Measurements from ENCODE around the gene RITA1. TPM values are rescaled to one million over a fixed set of nuclear protein-coding genes. Genes with fewer than 3 reads are reported as not detected.

Gene RITA1
- total and polyA plus RNA-seq, 2 of the 4 experiments (the other 2 are of a cell fraction): 14.2 to 14.7 TPM

DNA sequence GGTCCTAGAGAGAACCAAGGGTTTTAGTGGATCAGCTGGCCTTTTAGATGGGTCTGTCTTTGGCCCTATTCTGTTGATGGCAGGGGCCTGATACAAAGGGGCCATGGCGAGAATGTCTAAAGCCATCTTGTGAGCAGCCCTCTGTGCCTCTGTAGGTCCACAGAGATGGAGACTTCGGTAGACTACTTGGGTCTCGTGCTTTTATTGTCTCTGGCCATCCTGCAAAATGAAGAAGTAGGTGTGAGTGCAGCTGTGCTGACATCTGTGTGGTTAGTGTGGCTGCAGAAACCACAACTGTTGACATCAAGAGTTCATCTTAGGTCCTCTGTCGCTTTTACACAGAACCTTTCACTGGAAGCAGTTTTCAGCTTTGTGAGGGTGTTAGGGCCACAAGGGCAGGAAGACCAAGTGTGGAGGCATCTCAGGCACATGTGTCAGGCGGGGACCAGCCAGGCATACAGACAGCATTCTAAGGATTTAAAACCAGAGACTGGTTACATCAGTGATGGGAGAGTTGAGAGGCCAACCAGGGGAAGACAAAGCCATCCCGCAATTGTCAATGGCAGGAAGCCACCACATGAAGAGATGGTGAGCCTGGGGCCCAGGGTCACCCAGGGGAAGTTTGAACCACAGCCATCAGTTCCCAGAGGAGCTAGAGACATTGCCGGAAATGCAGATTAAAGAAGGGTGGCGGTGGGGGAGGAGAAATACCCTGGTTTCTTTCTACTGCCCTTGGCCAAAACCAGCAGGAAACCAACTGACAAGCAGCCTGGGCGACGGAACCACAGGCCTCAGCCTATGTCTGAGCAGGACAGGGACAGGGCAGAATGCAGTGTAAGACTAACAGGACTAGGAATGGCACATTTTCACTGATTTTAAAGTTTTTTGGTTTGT is 22.8 kb downstream of the RITA1 start:
- H4K5ac ChIP-seq (ENCODE audit: low read depth, low read length): no peak overlapping the region
- H2BK15ac ChIP-seq (ENCODE audit: low read depth, low read length): no peak overlapping the region; the same call in 2 of the 3 replicates
- DNase-seq (peak; percentile 79), ATAC-seq (ENCODE audit: low read depth) (peak; percentile 75)
- H3K4me3 ChIP-seq (ENCODE audit: insufficient read depth, low read depth, low read length): no peak overlapping the region
- no peak overlapping the region; a peak in 1 of 4 replicates for H4K8ac ChIP-seq (ENCODE audit: low read depth in 2 of 2, low read length in 2 of 2)
- no peak overlapping the region for H3K18ac ChIP-seq (ENCODE audit: low read depth, low read length)
- H3K27ac ChIP-seq (ENCODE audit: insufficient read depth, low read length): no peak overlapping the region
- H3K4me2 ChIP-seq (ENCODE audit: low read depth, low read length): no peak overlapping the region
- H3K4ac ChIP-seq (ENCODE audit: low read depth, low read length): peak overlapping the region; percentile 26; the same call in 1 of the 2 replicates
- peak overlapping the region; percentile 5 for H2AK9ac ChIP-seq (replicated peaks; ENCODE audit: low read depth, low read length, poor library complexity)
- H3K9me3 ChIP-seq (ENCODE audit: control insufficient read depth, insufficient read depth, low read length): no peaks in the 10 kb centered on the region
- intact Hi-C loops (cut with micrococcal nuclease): no loop called here
- 63% methylated on average over 4 of the region's 10 CpGs; no CpG with 5 or more reads in 1 of the 2 experiments for WGBS, 2 experiments (ENCODE audit: extremely low coverage in 2 of 2, insufficient read length in 1 of 2)
- H2AK5ac ChIP-seq (ENCODE audit: low read depth, low read length): peak overlapping the region; percentile 76; the same call in 1 of the 2 replicates
- H3K23ac ChIP-seq (ENCODE audit: low read depth, low read length): 0 out of 2 replicates have a peak overlapping the region, but pooled peaks have one; percentile 3
- in situ Hi-C loops (cut with MboI; ENCODE audit: low sequenced_read_pairs): no loop called here
- BruUV-seq (replicated peaks): no TSS peak
- H3K56ac ChIP-seq (ENCODE audit: extremely low read depth, insufficient read depth, low read length): no peak overlapping the region
- no peak overlapping the region for H3K9ac ChIP-seq (ENCODE audit: low read depth, low read length)
- POLR2A ChIA-PET (ENCODE audit: unreplicated experiment): no interaction called here
- H3K4me1 ChIP-seq (ENCODE audit: control insufficient read depth, insufficient read depth, low read length): peaks cover 7% of the 10 kb centered on the region
- no peaks in the 10 kb centered on the region for H3K36me3 ChIP-seq (ENCODE audit: control insufficient read depth, insufficient read depth, low read length)
- no peaks in the 10 kb centered on the region for H3K27me3 ChIP-seq (ENCODE audit: control insufficient read depth, insufficient read depth, low read length)
- peaks cover 11% of the 10 kb centered on the region; the same call in 1 of the 2 replicates for H3K9me1 ChIP-seq (ENCODE audit: insufficient read depth, low read length)
- H2BK20ac ChIP-seq (ENCODE audit: low read depth, low read length): no peak overlapping the region
- peak overlapping the region; percentile 72 for H2AFZ ChIP-seq (replicated peaks; ENCODE audit: low read length, poor library complexity)
- H3K79me1 ChIP-seq (ENCODE audit: low read depth in 1 of 2, low read length in 2 of 2): no peaks in the 10 kb centered on the region
- no peak overlapping the region for H2BK120ac ChIP-seq (ENCODE audit: low read depth, low read length)
- peak overlapping the region; percentile 37; the same call in 1 of the 2 replicates for H3K14ac ChIP-seq (replicated peaks; ENCODE audit: low read depth, low read length)
- CTCF ChIA-PET: no interaction called here
- H4K91ac ChIP-seq (ENCODE audit: insufficient read depth, low read depth, low read length): no peak overlapping the region
- TF ChIP-seq BHLHE40 (IDR thresholded peaks at IDR 0.05; ENCODE audit: low read depth, low read length) (peak; percentile 87), SMC3 (IDR thresholded peaks at IDR 0.05; ENCODE audit: low read depth, low read length) (no peak)
- H4K20me1 ChIP-seq (ENCODE audit: insufficient read depth, low read length): no peaks in the 10 kb centered on the region
- H2BK5ac ChIP-seq (ENCODE audit: low read depth, low read length, poor library complexity, severe bottlenecking): no peak overlapping the region
- dilution Hi-C loops (cut with HindIII; ENCODE audit: low sequenced_read_pairs, unreplicated experiment): no loop called here

All from IMR-90 (cell line).